Glutamatergic neuron (in vitro differentiated cells): Measurements from ENCODE around the gene PRKCQ. TPM values are rescaled to one million over a fixed set of nuclear protein-coding genes. Genes with fewer than 3 reads are reported as not detected.
"Not testable (repeated sequence)": the region's sequence is repeated elsewhere in the genome, so short reads cannot be mapped to it uniquely, and the experiment has no call there.

Experiments used
- DNase-seq: peaks from one replicate; pipeline ENCODE4 v3.0.0; 2022
- H3K27ac Mint-ChIP-seq: one replicate; pipeline ENCODE4 v1.8.0; 2020; ENCODE audit warnings: mild to moderate bottlenecking, mixed read lengths, inconsistent platforms; ENCODE audit not compliant: unreplicated experiment
- H3K27me3 Mint-ChIP-seq: one replicate; pipeline ENCODE4 v1.8.0; 2020; ENCODE audit warnings: mild to moderate bottlenecking, moderate library complexity, mixed read lengths, inconsistent platforms; ENCODE audit not compliant: unreplicated experiment
- H3K36me3 Mint-ChIP-seq: one replicate; pipeline ENCODE4 v1.8.0; 2020; ENCODE audit warnings: mild to moderate bottlenecking, mixed read lengths, inconsistent platforms; ENCODE audit not compliant: unreplicated experiment
- H3K4me1 Mint-ChIP-seq: one replicate; pipeline ENCODE4 v1.8.0; 2020; ENCODE audit warnings: mild to moderate bottlenecking, low read depth, mixed read lengths, inconsistent platforms; ENCODE audit not compliant: unreplicated experiment
- H3K4me3 Mint-ChIP-seq: one replicate; pipeline ENCODE4 v1.8.0; 2020; ENCODE audit warnings: mild to moderate bottlenecking, mixed read lengths, inconsistent platforms; ENCODE audit not compliant: unreplicated experiment
- H3K9me3 Mint-ChIP-seq: one replicate; pipeline ENCODE4 v1.8.0; 2020; ENCODE audit warnings: mild to moderate bottlenecking, moderate library complexity, mixed read lengths, inconsistent platforms; ENCODE audit not compliant: unreplicated experiment
- total RNA-seq: library from RNA; stranded (reverse); fragmentation: NEBNext Ultra II Directional; extraction: Animal tissue kit (Norgen Biotek cat#: 25700); gene quantifications from one replicate; pipeline ENCODE4 v1.2.1, GENCODE V29; 2021; ENCODE audit not compliant: unreplicated experiment
- TF ChIP-seq, protein P1 (sequence below): fragments of 200-600 bp; sonication (generic); IDR thresholded peaks from one replicate; pipeline ENCODE4 v1.5.0; 2021; ENCODE audit not compliant: partially characterized antibody, unreplicated experiment

PRKCQ gene
- total RNA-seq, 1 donor from 2014 or later, result 1.3 TPM

GRCh38 chr10:6588082-6588481, 8.0 kb upstream of the PRKCQ start:
- no peak overlapping the region for H3K27ac Mint-ChIP-seq
- H3K36me3 Mint-ChIP-seq, result no peaks in the 10 kb centered on the region
- DNase-seq, result no peak
- no peaks in the 10 kb centered on the region for H3K9me3 Mint-ChIP-seq
- H3K4me1 Mint-ChIP-seq, result no peaks in the 10 kb centered on the region
- TF ChIP-seq, protein P1, sequence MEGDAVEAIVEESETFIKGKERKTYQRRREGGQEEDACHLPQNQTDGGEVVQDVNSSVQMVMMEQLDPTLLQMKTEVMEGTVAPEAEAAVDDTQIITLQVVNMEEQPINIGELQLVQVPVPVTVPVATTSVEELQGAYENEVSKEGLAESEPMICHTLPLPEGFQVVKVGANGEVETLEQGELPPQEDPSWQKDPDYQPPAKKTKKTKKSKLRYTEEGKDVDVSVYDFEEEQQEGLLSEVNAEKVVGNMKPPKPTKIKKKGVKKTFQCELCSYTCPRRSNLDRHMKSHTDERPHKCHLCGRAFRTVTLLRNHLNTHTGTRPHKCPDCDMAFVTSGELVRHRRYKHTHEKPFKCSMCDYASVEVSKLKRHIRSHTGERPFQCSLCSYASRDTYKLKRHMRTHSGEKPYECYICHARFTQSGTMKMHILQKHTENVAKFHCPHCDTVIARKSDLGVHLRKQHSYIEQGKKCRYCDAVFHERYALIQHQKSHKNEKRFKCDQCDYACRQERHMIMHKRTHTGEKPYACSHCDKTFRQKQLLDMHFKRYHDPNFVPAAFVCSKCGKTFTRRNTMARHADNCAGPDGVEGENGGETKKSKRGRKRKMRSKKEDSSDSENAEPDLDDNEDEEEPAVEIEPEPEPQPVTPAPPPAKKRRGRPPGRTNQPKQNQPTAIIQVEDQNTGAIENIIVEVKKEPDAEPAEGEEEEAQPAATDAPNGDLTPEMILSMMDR, result no peak
- no peak overlapping the region for H3K4me3 Mint-ChIP-seq
- H3K27me3 Mint-ChIP-seq, result no peaks in the 10 kb centered on the region

DNA sequence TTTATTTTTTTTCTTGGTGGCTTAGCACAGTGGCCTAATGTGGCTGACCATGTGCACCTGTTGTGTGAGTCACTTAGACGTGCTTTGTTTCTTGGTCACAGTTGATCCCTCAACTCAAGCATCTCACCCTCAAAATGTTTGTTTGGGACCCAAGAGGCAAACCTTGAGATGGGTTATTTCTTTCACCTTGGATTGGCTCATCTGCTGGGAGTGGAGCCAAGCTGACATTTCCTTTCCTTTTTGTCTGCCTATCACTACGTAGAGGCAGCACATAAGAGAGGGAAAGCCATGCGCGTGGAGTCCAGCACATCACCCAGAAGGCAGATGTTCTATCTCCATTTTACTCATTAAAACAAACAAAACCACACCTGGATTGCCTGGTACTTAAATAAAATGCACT, 6.4 kb upstream of the PRKCQ start:
- H3K9me3 Mint-ChIP-seq, result no peaks in the 10 kb centered on the region
- TF ChIP-seq, protein P1, result no peak
- no peak overlapping the region for H3K27ac Mint-ChIP-seq
- H3K27me3 Mint-ChIP-seq, result no peaks in the 10 kb centered on the region
- H3K36me3 Mint-ChIP-seq, result no peaks in the 10 kb centered on the region
- H3K4me3 Mint-ChIP-seq, result no peak overlapping the region
- no peak for DNase-seq
- H3K4me1 Mint-ChIP-seq, result peaks cover 4% of the 10 kb centered on the region

- Mint-ChIP-seq H3K36me3 (no peaks in the 10 kb centered on the region), H3K27ac (no peak overlapping the region), H3K4me1 (peaks cover 11% of the 10 kb centered on the region), H3K4me3 (no peak overlapping the region), H3K27me3 (peaks cover 2% of the 10 kb centered on the region), H3K9me3 (peaks cover 5% of the 10 kb centered on the region)
- no peak for DNase-seq
- TF ChIP-seq, protein P1, result no peak
Measured at GRCh38 chr10:6583447-6583846, 3.4 kb upstream of the PRKCQ start.

DNA sequence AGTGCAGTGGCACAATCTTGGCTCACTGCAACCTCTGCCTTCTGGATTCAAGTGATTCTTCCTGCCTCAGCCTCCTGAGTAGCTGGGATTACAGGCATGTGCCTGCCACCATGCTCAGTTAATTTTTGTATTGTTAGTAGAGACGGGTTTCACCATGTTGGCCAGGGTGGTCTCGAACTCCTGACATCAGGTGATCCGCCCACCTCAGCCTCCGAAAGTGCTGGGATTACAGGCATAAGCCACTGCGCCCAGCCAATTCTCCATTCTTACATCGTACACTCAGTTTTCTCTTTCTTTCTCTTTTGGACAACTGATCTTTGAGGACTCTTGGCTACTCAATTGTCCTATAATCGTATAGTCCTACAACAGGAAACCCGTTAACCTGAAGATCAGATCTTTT, 2.8 kb upstream of the PRKCQ start:
- not testable (repeated sequence) for H3K27ac Mint-ChIP-seq, H3K4me3 Mint-ChIP-seq, H3K36me3 Mint-ChIP-seq, DNase-seq, H3K9me3 Mint-ChIP-seq, H3K27me3 Mint-ChIP-seq
- peaks cover 13% of the 10 kb centered on the region for H3K4me1 Mint-ChIP-seq

- Mint-ChIP-seq H3K27ac (no peak overlapping the region), H3K36me3 (no peaks in the 10 kb centered on the region)
- TF ChIP-seq, protein P1, result no peak
Measured at GRCh38 chr10:6582298-6582697, 2.2 kb upstream of the PRKCQ start.

More at GRCh38 chr10:6582298-6582697, 2.2 kb upstream of the PRKCQ start:
- no peak for DNase-seq
- no peak overlapping the region for H3K4me3 Mint-ChIP-seq
- H3K9me3 Mint-ChIP-seq, result peaks cover 5% of the 10 kb centered on the region
- peaks cover 13% of the 10 kb centered on the region for H3K4me1 Mint-ChIP-seq
- peaks cover 2% of the 10 kb centered on the region for H3K27me3 Mint-ChIP-seq
